ENCODE data around the gene HMGXB3. TPM values are rescaled to one million over a fixed set of nuclear protein-coding genes. Genes with fewer than 3 reads are reported as not detected.
A peak's percentile ranks its signal among the peaks of the same experiment; 100 is the strongest.

HMGXB3 gene
- total RNA-seq, 2 experiments from 2014 or later, result 29.4 to 31.7 TPM

DNA sequence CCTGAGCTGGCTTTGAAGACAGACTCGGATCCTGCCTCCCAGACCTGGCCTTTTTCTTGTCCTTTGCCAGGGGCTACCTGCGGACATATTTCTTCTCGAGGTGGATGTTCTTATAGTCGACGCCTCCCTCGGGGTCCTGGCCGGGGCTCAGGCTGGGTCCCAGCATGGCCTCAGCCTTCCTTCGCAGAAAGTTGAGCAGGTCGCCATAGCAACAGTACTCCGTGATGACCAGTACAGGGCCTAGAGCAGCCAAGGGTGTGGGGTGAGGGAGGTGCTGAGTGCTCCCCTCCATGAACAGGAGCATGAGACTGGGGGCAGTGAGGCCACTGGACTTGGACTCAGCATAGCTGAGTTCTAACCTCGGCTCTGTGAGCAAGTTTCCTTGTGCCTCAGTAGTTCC lies 59.1 kb downstream of the HMGXB3 start:
- Mint-ChIP-seq H3K4me3 (no peak overlapping the region), H3K36me3 (ENCODE audit: low read depth) (no peaks in the 10 kb centered on the region), H3K27me3 (peaks cover 3% of the 10 kb centered on the region), H3K27ac (no peak overlapping the region), H3K4me1 (peaks cover 7% of the 10 kb centered on the region), H3K9me3 (no peaks in the 10 kb centered on the region)
- DNase-seq, result no peak
- ChIA-PET POLR2A (no interaction called here), CTCF (interaction anchor here (2.7 kb wide), 1 partner anchor 11 kb away, joined by 12 read pairs; no protein-coding TSS in a partner anchor)

DNA sequence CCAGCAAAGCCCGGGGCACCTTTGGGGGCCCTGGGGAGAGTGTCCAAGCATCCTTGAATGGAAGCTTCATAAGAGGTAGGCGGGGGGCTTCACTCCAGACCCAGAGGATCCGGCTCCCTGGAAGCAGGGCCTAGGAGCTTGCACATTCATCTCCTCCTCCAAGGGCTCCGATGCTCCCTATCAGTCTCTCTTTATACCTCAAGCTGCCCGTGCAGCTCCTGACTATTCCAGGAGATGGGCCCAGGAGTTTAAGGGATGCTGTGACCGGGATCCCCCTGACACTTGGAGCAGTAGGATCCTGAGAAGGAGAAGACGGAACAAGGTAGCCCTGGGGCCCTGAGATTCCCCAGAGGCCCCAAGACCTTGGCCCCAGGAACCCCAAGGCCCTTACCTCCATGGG lies 59.9 kb downstream of the HMGXB3 start:
- Mint-ChIP-seq H3K27ac (no peak overlapping the region), H3K4me3 (no peak overlapping the region), H3K27me3 (peaks cover 3% of the 10 kb centered on the region), H3K4me1 (peaks cover 7% of the 10 kb centered on the region), H3K9me3 (no peaks in the 10 kb centered on the region), H3K36me3 (ENCODE audit: low read depth) (no peaks in the 10 kb centered on the region)
- POLR2A ChIA-PET, result interaction anchor here (0.6 kb wide), 1 partner anchor 456 kb away, joined by 4 read pairs; no protein-coding TSS in a partner anchor
- CTCF ChIA-PET, result interaction anchor here (0.6 to 2.7 kb wide), 4 partner anchors 12 to 266 kb away, joined by 3 to 12 read pairs (median 3); no protein-coding TSS in a partner anchor
- no peak for DNase-seq

DNA sequence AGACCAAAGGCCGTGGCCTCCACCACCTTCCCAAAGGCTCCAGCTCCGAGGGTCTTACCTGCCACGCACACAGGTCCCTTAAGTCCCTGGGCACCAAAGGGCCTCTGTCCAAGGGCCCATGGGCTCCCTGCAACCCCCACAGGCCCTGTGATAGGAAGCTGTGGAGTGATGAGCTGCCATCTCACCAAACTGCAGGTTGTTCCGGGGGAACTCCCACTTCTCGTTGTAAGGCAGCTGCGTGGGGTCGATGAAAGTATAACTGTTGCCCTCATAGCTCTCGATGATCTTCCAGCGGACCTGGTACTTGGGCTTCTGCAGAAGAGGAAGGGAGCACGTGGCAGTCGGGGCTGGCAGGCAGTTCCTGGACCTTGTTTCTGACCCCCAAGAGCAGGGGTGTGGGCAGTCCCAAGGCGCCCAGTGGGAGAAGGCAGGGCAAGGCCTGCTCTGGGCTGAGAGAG lies 61.0 kb downstream of the HMGXB3 start:
- ChIA-PET CTCF (interaction anchor here (1.0 to 2.7 kb wide), 5 partner anchors 13 to 306 kb away, joined by 3 to 12 read pairs (median 3); no protein-coding TSS in a partner anchor), POLR2A (no interaction called here)
- DNase-seq, result no peak
- Mint-ChIP-seq H3K4me1 (peaks cover 11% of the 10 kb centered on the region), H3K27me3 (peaks cover 3% of the 10 kb centered on the region), H3K9me3 (no peaks in the 10 kb centered on the region), H3K27ac (no peak overlapping the region), H3K4me3 (no peak overlapping the region), H3K36me3 (ENCODE audit: low read depth) (no peaks in the 10 kb centered on the region)

DNA sequence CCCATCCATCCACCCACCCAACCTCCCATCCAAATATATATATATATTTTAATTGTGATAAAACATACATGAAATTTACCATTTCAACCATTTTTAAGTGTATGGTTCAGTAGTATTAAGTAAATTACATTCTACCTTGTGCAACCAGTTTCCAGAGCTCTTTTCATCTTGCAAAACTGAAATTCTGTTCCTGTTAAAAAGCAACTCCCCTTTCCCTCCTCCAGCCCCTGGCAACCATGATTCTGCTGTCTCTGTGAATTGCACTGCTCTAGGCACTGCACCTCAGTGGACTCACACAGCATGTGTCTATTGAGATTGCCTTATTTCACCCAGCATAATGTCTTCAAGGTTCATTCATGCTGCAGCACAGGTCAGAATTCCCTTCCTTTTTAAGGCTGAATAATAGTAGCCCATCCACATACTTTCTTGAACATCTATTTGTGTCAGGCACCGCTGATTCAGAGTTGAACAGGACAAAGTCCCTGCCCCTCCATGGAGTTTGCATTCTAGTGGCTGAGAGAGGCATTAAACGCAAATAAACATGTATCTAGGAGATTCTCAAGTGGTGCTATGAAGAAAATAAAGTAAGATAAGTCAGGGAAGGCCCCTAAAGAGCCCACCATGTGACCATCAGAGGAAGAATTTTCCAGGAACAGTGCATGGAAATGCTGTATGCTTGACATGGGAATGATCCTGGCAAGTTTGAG lies 61.8 kb downstream of the HMGXB3 start:
- no peaks in the 10 kb centered on the region for H3K9me3 Mint-ChIP-seq

DNA sequence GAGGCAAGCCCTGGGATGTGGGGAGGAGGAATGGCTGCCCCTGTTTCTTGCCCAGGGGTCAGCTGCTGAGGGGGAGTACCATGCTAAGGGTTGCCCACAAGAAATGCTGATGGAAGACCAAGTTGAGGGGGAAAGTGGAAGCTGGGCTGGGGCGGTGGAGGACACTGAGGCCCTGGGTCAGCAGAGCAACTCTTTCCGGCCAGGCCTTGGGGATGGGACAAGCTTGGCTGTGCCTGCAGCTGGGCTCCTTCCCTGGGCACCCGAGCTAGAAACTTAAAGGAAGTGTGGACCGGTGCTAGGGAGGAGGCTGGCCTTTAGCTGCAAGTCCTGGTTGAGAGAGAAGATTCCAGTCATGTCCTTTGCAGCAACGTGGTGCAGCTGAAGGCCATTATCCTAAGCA lies 63.1 kb downstream of the HMGXB3 start:
- H3K27ac Mint-ChIP-seq, result no peak overlapping the region
- no peaks in the 10 kb centered on the region for H3K9me3 Mint-ChIP-seq
- peaks cover 3% of the 10 kb centered on the region for H3K27me3 Mint-ChIP-seq
- H3K4me1 Mint-ChIP-seq, result peaks cover 25% of the 10 kb centered on the region
- CTCF ChIA-PET, result interaction anchor here (1.0 to 2.9 kb wide), 6 partner anchors 10 to 48 kb away, joined by 3 to 17 read pairs (median 5); no protein-coding TSS in a partner anchor
- H3K36me3 Mint-ChIP-seq (ENCODE audit: low read depth), result no peaks in the 10 kb centered on the region
- POLR2A ChIA-PET, result no interaction called here
- no peak overlapping the region for H3K4me3 Mint-ChIP-seq
- DNase-seq, result no peak

More for the DNA sequence above, 61.8 kb downstream of the HMGXB3 start:
- ChIA-PET CTCF (interaction anchor here (0.6 to 2.7 kb wide), 2 partner anchors 14 to 209 kb away, joined by 3 to 12 read pairs; no protein-coding TSS in a partner anchor), POLR2A (no interaction called here)
- Mint-ChIP-seq H3K27ac (no peak overlapping the region), H3K4me3 (no peak overlapping the region), H3K27me3 (peaks cover 3% of the 10 kb centered on the region), H3K4me1 (peaks cover 19% of the 10 kb centered on the region), H3K36me3 (ENCODE audit: low read depth) (no peaks in the 10 kb centered on the region)
- DNase-seq, result no peak

DNA sequence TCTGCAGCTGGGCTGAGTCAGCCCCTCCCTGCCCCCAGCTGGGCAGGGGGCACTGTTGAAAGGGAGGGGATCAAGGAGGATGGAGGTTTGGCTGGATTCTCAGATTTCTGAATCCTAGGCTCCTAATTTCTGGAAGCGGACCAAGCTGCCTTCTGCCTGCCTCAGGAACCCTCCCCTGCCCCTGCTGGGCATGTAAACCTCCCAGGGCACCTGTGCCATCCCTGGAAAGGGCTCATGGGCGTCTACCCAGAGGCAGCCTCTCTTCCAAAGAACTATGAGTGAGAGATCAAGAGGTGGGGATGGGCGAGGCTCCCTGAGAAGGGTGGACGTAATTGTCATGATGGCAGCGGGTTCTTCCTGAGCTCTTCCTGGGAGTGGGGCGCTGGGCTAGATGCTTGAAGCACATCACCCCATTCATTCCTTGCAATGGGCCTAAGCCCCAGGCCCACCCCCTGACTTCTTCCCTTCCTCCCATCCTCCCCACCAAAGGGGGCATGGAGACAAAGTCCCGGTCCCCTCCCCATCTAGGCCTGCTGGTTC lies 64.2 kb downstream of the HMGXB3 start:
- no peak overlapping the region for H3K27ac Mint-ChIP-seq
- DNase-seq, result no peak
- ChIA-PET CTCF (interaction anchor here (1.2 to 2.9 kb wide), 5 partner anchors 9 to 21 kb away, joined by 3 to 17 read pairs (median 6); no protein-coding TSS in a partner anchor), POLR2A (no interaction called here)
- H3K9me3 Mint-ChIP-seq, result no peaks in the 10 kb centered on the region
- H3K4me3 Mint-ChIP-seq, result no peak overlapping the region
- H3K36me3 Mint-ChIP-seq (ENCODE audit: low read depth), result no peaks in the 10 kb centered on the region
- H3K27me3 Mint-ChIP-seq, result peaks cover 3% of the 10 kb centered on the region
- peaks cover 23% of the 10 kb centered on the region for H3K4me1 Mint-ChIP-seq

DNA sequence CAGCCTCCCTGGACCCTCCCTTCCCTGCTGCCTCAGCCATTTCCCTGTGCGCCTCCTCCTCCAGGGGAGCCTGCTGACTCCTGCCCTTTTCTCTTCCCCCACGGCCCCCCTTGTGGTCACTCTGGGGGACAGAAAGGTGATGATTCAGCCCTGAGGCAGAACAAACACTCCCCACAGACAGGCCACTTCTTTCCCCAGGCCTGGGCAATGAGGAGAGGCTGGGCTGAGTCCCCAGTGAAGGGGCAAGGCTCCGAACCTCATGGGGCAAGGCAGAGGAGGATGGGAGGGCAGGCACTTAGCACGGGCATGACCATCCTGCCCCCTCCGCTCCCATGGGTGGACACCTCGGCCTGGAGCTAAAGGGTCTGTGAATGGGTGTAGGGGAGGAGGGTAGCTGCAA lies 64.8 kb downstream of the HMGXB3 start:
- H3K27ac Mint-ChIP-seq, result no peak overlapping the region
- H3K27me3 Mint-ChIP-seq, result peaks cover 3% of the 10 kb centered on the region
- no peaks in the 10 kb centered on the region for H3K36me3 Mint-ChIP-seq (ENCODE audit: low read depth)
- ChIA-PET CTCF (interaction anchor here (2.0 to 2.9 kb wide), 3 partner anchors 12 to 17 kb away, joined by 7 to 17 read pairs (median 7); no protein-coding TSS in a partner anchor), POLR2A (no interaction called here)
- H3K4me3 Mint-ChIP-seq, result no peak overlapping the region
- H3K4me1 Mint-ChIP-seq, result peaks cover 23% of the 10 kb centered on the region
- H3K9me3 Mint-ChIP-seq, result no peaks in the 10 kb centered on the region
- no peak for DNase-seq

DNA sequence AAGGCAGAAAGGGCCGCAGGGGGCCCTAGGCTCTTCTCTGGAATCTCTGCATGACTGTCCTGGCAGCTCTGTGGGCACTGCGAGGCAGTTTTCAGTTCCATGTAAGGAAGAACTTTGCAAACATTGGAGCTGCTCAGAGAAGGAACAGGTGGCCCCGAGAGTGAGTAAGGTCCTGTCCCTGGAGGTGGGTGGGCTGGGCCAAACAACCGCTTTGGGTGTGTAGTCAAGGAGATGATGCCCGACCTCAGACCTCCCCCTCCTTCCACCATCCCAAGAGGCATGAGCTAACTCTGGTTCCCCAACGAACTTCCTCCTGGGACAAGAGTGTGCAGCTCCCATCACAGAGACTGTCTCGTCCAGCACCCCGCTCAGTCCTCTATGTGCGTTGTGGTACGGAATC lies 65.3 kb downstream of the HMGXB3 start:
- ChIA-PET POLR2A (no interaction called here), CTCF (interaction anchor here (1.4 to 2.9 kb wide), 3 partner anchors 12 to 21 kb away, joined by 3 to 17 read pairs (median 7); partner anchors contain the start of gene CSF1R)
- no peaks in the 10 kb centered on the region for H3K36me3 Mint-ChIP-seq (ENCODE audit: low read depth)
- H3K27ac Mint-ChIP-seq, result no peak overlapping the region
- H3K4me3 Mint-ChIP-seq, result no peak overlapping the region
- peaks cover 3% of the 10 kb centered on the region for H3K27me3 Mint-ChIP-seq
- H3K9me3 Mint-ChIP-seq, result no peaks in the 10 kb centered on the region
- no peak for DNase-seq
- H3K4me1 Mint-ChIP-seq, result peaks cover 23% of the 10 kb centered on the region

DNA sequence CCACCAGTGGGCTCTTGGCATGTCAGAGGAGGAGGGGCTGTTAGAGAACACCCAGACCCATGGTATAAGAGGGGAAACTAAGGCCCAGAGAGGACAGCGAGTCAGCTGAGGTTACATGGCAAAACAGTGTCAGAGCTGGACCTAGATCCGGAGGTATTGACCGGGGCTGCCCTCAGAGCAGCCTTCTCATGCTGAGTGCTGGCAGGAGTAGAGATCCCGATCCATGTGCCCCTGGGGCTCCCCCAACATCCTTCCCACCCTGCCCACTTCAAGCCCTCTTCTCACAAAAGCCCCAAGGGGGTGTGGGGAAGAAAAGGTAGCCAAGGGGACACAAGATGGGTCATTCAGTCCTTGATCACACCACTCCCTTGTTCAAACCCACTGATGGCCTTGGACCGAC lies 65.9 kb downstream of the HMGXB3 start:
- Mint-ChIP-seq H3K36me3 (ENCODE audit: low read depth) (no peaks in the 10 kb centered on the region), H3K27ac (no peak overlapping the region), H3K4me1 (peaks cover 23% of the 10 kb centered on the region), H3K27me3 (peaks cover 3% of the 10 kb centered on the region), H3K4me3 (no peak overlapping the region), H3K9me3 (no peaks in the 10 kb centered on the region)
- no peak for DNase-seq
- POLR2A ChIA-PET, result no interaction called here
- CTCF ChIA-PET, result interaction anchor here (0.7 to 2.9 kb wide), 4 partner anchors 13 to 24 kb away, joined by 3 to 17 read pairs (median 6); partner anchors contain the start of gene CSF1R

DNA sequence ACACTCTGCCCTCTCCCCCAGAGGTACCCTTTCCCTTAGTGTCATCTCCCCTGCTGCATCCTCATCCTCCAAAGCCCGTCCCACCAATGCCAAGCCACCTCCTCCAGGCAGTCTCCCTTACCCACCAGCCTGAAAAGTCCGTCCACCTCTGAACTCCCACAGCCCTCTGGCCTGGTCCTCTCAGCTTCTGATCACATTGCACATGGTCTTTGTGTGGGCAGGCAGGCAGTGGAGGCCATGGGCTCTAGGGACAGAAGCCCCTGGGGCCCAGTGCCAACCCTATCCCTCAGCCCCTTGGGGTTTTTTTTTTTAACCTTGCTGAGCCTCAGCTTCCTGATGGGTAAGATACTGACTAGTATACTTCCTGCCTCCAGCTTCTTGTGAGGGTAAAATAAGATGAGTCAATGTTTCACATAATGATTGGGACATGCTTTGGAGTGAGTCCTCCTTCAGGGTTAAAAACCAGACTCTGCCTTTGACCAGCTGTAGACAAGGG lies 66.4 kb downstream of the HMGXB3 start:
- CTCF ChIA-PET, result interaction anchor here (0.7 to 2.0 kb wide), 3 partner anchors 16 to 25 kb away, joined by 3 to 7 read pairs (median 4); partner anchors contain the start of gene CSF1R
- POLR2A ChIA-PET, result no interaction called here
- Mint-ChIP-seq H3K4me1 (peaks cover 23% of the 10 kb centered on the region), H3K9me3 (no peaks in the 10 kb centered on the region), H3K27ac (peak overlapping the region; percentile 68), H3K4me3 (no peak overlapping the region), H3K27me3 (peaks cover 3% of the 10 kb centered on the region), H3K36me3 (ENCODE audit: low read depth) (no peaks in the 10 kb centered on the region)
- DNase-seq, result no peak

DNA sequence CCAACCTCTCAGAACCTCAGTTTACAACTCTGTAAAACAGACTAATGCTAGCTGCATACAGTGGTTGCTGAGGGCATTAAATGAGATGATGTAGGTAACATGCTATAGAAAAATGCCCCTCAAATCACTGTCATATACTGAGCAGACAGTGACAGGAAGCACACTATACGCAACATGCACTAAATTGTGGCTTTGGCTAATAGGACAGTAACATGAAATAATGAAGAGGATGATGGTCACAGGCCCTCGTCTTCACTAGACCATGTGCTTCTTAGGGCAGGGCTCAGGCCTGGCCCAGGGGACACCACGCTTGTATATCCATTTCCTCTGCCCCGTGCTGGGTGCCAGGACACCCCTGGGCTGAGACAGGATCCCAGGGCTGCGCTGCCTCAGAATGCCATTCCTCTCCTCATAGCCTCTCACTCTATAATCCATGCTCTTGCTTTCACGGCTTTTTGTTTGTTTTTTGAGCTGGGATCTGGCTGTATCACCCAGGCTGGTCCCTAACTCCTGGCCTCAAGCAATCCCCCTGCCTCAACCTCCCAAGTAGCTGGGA lies 66.9 kb downstream of the HMGXB3 start:
- peaks cover 3% of the 10 kb centered on the region for H3K27me3 Mint-ChIP-seq
- CTCF ChIA-PET, result interaction anchor here (0.6 to 1.5 kb wide), 3 partner anchors 14 to 549 kb away, joined by 3 to 4 read pairs (median 4); no protein-coding TSS in a partner anchor
- H3K4me3 Mint-ChIP-seq, result no peak overlapping the region
- DNase-seq, result no peak
- H3K36me3 Mint-ChIP-seq (ENCODE audit: low read depth), result no peaks in the 10 kb centered on the region
- peaks cover 23% of the 10 kb centered on the region for H3K4me1 Mint-ChIP-seq
- POLR2A ChIA-PET, result no interaction called here
- H3K9me3 Mint-ChIP-seq, result no peaks in the 10 kb centered on the region
- H3K27ac Mint-ChIP-seq, result peak overlapping the region; percentile 68

DNA sequence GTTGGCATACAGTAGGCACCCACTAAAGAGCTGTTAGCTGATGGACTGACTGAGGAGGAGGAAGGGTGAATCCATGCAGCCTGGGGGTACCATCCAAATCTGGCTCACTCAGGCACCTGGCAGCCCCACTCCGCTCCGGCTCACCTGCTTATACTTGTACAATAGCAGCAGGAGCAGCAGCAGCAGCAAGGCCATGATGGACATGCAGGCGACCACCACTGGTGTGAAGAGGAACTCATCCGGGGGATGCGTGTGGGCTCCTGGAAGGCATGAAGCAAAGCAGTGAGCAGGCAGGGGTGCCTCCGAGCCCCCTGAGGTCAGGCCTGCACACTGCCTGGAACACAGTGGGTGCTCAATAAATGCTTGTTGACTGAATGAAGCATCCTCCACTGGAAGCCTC lies 67.5 kb downstream of the HMGXB3 start:
- CTCF ChIA-PET, result interaction anchor here (0.6 to 1.5 kb wide), 3 partner anchors 11 to 550 kb away, joined by 3 to 4 read pairs (median 4); no protein-coding TSS in a partner anchor
- H3K4me1 Mint-ChIP-seq, result peaks cover 23% of the 10 kb centered on the region
- POLR2A ChIA-PET, result no interaction called here
- H3K27me3 Mint-ChIP-seq, result peaks cover 3% of the 10 kb centered on the region
- H3K9me3 Mint-ChIP-seq, result no peaks in the 10 kb centered on the region
- no peak for DNase-seq
- no peaks in the 10 kb centered on the region for H3K36me3 Mint-ChIP-seq (ENCODE audit: low read depth)
- no peak overlapping the region for H3K27ac Mint-ChIP-seq
- H3K4me3 Mint-ChIP-seq, result no peak overlapping the region
